HuH-7.5 (cell line): Measurements from ENCODE around the gene KLF7.

Source experiments
- DNase-seq: peaks from one replicate; pipeline ENCODE4 v3.0.0; 2011; ENCODE audit warnings: low spot score

The KLF7 gene

DNA sequence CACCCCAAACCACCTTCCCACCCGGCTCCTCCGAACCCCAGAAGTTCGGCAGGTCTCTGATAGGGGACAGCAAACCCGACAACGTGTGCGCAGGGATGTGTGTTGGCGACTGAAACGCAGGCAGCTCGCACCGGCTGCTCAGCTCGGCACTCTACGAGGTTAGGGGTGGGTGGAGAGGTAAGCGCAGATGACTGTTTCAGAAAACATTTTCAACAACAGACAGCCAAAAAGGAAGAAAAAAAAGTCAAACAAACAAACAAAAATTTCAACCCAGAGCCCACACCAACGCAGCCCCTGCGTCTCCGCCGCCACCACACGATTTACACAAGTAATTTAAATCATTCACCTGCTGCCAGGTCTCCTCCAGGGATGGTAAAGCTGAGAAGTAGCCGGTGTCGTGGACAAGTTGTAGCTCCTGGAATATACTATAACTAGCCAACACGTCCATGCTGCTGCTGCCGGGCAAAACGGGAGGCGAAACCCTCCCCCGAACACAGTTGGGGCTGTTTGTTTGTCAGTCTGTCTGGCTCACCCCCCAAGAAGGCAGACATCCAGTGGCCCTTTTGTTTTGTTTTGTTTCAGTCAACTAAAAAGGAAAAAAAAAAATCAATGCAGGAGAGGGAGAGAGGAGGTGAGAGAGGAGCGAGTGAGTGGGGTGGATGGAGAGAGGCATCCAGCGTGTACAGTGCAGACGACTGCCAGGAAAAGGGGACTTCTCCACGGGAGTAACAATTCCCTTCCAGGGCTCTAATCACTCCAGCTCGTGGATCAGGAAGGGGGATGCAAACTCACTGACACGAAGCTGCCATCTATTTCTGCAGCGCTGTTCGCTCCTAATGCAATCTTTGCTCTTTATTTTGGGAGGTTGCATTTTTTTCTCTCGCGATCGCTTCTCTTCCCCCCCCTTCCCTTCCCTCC is at the start of gene KLF7:
TSS of gene KLF7 (minus strand) at position 828 of the 918 bp plus-strand sequence. CDS start at position 448, 380 bp downstream.
- DNase-seq: peak; percentile 17

DNA sequence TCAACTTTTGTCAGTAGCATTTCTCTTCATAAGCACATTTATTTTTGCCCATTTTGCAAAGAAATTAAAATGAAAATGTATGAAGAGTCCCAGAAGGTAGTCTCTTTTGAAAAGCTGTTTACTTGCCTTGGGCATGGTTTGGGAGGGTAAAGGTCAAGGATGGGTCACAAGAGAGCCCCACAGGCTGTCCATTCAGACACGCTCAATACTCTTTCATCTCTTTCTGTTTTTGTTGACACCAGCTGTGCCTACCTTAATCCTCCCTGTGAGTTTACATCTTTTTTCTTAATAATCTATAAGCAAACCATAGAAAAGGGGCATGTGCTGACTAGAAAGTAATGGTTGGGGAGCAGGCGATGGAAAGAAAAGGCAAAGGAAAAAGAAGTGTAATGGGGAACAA is 49.6 kb upstream of the KLF7 start:
- DNase-seq: no peak

DNA sequence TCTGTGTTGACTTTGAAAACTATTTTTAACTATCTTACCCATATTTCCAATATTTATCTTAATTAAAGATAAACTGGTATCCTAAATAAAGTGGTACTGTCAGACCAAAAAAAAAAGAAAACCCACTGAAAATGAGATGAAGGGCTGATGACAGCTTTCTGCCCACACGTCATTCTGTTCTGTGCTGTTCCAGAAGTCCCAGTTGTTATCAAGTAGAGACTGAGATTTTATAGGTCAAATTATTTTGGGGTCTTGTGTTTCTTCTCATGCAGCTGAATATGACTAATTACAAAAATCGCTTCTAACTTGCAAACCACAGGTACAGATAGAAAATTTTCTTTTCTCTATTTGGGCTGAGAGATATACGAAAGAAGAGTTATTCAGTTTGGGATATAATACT is 48.7 kb upstream of the KLF7 start:
- no peak for DNase-seq

DNA sequence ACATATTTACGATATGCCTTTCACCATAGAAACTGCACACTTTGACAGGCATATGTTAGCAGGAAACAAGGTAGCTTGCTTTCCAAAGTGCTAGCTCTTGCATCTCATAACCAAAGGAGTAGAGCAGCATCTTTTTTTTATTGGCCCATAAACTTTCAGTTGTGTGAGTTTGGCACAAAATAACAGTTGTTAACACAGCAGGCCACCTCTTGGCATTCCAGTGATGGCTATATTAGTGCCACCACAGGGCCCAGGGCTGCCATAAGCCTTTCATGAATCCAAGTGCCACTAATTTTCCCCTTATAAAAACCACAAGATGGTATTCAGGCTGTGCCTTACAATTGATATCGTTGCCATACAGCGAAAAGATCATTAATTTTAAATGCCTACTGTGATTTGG is 40.3 kb upstream of the KLF7 start:
- DNase-seq: no peak

DNA sequence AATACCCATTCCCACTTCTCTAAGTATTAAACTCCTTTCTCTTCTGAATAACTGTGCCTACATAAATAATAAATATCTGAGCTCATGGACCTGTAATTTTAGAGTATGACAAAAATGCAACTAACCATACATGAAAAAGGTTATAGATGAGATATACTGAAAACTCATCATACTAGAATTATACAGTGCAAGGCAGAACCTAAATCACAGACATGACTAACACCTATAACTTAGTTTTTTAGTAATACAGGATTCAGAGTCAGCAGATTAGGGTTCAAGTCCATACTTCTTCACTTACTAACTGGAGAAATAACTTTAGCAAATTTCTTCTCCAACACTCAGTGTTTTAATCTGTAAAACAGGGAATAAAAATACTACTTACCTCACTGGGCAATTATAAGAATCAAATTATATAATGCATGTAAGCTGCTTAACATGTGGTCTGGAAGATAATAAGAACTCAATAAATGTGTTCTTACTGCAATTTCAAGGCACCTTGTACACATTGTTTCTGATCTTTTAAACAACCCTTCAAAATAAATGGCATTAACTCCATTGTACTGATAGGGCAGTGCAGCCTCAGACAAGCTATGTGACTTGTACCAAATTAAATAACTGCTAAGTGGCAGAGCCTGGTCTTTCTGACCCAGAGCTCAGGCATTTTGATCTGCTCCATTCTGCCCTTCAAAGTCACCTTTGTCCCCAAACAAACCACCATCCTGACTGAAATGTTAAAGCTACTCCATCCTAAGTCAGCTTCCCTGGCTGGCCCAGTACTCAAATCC is 39.6 kb upstream of the KLF7 start:
- no peak for DNase-seq

DNA sequence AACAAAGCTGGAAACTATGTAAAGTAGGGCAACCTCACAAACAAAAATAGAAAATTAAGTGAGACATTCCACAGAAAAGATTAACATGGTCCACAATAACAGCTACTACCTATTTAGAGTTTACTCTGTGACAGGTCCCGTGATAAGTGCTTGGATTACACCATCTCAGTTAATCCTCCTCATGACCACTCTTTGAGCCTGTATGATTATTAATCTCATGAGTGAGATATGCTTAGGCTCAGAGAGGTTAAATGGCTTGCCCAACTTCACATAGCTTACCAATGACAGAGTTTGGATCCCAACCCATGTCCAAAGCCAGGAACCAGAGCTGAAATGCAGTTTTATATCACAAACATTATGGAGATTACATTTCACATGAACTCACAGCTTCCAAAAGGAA is 37.3 kb upstream of the KLF7 start:
- DNase-seq: no peak

DNA sequence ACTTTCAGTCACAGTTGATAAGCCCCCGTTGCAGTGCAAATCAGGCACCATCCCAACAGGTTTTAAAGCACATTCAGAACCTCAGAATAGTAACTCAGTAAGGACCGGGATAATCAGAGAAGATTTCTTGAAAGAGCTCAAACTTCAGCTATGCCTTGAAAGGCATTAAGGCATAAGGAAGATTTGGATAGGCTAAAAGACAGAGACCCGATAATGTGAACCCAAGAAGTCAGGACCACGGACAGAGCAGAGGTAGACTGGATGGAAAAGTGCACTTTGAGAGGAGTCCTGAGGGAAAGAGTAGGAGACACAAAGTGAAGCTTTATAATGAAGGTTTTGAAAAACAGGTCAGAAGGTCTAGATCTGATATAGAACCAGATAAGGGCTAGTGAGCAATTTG is 36.9 kb upstream of the KLF7 start:
- DNase-seq: no peak

DNA sequence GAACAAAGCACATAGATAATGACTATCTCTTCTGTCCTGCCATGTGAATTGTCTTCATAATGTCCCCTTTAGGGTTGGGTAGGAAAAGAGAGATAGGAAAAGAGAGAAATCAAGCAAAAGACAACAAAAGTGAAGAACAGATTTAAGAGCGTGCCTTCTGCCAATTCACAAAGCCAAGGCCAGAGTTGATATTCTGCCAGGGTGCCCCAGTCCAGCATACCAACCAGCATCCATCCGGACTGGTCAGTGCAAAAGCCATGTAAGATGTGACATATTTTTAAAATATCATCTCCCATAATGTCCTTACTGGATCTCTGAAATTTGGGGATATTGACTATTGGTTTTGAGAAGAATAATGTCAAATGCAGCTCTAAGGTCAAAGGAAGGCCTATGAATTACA is 35.7 kb upstream of the KLF7 start:
- no peak for DNase-seq

DNA sequence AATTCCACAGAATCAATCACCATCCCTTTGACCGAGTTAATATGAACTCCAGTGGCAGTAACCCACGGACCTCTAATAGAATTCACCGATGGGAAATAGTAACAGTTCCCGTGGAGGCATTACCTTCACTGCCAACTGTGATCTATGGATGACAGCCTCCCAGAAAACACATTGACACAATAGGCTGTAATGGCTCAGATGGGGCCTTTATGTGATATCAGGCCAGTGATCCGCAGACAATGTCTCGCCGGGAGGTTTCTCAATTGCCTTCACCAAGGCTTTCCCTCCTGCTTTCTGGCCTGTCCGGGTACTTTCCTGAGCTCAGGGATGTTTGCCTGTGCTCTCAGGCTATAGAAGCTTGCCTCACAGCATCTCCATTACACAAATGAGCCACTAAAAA is 34.4 kb upstream of the KLF7 start:
- no peak for DNase-seq

DNA sequence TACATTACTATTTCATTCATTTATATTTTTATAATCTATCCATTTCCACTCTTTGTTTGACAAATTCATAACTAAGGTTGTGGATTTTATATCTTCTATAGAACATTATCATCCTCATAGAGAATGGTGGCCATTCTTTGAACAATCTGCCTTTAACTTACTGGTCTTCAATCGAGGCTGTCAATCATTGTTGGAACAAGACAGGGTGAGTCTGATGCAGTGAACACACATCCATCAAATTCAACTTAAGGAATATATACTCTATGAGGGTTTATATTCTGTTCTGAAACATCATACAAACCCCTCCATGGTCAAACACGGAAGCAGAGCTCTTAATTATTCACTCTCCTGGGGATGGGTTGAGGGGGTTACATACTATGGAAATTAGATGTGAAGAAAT is 28.3 kb upstream of the KLF7 start:
- DNase-seq: no peak

DNA sequence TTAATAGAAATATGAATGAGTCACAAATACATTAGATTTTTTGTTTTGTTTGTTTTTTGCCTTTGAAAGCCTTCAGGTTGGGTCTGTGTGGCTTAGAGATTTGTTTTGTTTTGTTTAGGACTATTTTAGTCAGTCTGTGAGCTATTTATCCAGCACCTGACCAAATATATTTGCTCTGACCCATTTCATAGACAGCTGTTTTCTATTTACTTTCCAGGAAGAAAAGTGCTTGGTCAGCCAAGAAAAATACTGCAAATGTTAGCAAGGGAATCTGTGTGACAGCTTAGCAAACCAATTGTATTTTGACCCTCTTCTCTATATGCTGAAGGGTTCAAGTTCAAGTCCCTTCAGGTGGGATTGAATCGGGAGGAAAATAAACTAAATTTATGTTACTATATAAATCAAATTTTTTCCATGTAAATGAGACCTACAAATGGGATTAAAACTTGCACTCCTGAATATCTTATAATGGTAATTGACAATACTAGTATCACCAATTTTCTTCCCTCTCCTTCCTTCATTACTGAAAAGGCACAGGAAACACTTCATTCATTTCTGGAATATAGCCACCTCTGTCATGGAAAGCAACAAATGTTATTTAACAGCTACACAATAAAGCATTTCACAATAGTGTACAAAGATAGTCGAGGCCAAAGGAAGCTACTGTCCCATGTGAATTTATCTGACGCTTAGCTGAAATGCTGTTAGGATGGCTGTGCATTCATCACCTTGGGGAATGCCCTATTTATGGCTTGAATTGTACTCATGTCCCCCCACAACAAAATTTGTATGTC is 23.1 kb upstream of the KLF7 start:
- DNase-seq: no peak

DNA sequence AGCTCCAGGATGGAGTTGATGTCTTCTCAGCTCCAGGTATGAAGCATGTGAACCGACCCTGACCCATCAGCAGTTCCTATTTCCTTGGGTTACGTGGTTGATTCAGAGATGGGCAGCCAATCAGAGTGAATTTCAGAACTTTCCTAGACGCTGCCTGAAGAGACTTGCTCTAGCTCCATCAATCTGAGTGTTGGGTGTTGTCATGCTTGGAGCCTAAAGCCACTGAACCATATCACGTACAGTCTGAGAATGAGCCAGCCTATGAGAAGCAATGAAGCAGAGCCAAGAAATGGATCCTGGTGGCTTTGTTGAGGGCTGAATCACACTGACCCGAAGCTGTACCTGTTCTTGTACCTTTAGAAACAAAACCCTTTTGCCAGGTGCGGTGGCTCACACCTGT is 19.6 kb upstream of the KLF7 start:
- no peak for DNase-seq

DNA sequence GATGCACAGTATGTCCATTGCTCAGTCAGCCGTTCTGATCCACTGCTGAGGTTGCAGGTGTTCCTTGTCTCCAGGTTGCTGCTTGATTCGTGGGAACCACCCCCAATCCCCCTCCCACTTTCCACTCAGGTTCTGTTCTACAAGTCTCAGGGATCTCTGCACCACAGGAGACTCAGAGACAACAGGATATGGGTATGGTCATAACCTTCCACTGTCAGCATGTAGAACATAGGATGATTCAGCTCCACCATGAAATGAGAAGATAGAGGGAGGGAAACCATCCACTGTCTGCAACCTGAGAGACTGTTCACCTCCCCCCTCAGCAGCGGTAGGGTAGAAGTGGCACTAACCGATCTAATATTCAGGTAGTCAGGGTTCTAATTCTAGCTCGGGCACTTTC is 19.0 kb upstream of the KLF7 start:
- no peak for DNase-seq

DNA sequence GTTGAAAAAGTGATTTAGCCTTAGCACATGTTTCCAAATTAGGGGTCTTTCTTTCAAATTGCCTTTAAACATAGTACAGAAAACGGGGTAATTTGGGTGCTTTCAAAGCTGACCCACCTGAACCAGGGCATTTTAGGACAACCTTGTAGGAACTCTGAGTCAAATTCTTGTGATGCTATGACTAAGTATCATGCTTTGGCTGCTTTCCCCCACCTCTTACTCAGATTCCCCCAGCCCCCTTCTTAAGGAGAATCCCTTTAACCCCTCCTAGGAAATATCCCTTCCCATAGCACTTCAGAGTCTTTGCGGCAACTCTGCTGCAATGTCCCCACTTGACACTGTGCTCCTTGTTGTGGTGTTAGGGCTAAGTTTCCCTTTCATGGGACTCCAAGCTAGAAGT is 18.6 kb upstream of the KLF7 start:
- no peak for DNase-seq

DNA sequence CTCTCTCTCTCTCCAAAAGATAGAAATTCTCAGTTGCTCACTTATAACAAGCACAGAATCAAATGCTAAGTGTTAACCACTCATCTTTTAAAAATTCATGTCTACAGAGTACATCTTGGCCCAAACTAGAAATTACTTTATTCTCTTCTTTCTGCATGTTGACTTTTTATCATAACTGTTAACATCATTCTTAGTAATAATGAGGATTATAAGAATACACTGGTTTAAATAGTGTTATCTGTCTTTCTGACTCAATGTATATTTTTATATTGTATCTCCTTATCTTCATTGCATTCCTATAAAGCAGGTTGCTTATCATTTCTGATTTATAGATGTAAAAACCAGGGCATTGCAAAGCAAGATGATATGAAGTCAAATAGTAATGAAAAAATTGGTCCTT is 17.8 kb upstream of the KLF7 start:
- no peak for DNase-seq

DNA sequence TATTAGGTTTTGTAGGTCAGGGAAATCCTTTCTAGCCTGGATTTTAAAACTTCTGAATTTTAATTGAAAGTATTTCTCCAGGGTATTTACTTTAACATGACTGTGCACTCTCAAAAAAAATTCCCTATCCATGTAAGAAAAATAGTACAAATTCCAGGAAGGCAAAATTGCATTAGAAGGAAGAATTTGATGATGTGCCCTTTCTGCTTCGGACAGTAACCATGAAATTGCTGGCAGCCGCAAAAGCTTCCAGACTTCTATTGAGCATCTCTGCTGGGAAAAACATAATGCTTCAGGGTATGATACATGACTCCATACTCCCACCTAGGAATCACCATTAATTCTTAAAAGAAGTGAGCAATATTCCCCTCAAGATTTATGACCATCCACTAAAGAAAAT is 17.2 kb upstream of the KLF7 start:
- DNase-seq: no peak

DNA sequence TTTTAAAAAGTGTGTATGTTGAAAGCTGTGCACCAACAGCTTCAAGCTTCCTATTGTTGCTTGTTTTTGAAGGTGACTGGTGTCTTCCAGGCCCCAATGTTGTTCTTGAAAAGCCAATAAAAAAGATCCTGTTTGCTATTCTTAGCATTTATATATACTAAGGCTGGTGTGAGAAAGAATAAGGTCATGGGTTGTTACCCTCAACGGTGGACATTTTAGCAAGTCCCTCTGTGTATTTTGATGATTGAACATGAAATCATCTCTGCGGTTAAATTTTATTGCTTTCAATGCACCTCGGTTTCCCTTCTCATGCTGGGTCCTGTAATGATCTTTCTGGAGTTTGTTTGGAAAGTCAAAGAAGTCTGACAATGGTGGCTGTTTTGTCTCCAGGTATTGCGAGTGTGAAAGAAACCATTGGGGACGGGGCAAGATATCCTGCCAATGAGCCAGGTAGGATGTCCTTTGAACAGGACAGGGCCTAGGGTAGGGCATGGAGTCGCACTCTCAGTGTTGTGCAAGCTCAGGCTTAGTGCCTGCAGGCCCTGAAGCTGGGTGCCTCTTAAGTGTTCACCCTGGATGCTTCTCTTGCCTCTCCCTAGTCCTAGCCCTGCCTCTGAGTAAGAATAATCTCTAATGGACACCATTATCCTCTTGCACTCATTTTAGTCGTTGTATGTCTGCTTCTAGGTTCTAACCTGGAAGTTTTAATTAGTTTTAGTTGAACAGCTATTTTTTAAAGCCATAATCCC is 16.0 kb upstream of the KLF7 start:
- no peak for DNase-seq

DNA sequence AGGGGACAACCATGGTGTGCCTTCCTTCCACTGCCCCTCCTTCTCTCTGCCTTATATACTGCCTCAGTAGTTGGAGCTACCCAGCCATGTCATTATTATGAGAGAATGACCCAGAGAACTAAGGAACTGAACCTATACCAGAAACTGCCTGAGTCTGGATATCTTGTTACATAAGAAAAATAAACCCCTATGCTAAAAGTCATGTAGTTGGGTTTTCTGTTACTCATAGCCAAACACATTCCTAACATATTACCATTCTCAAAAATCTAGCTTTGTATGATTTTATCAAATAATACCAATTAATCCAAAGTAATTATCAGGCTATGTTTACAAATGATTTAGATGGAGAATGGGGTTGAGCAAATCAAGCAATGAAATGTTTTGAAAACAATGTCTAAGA is 15.0 kb upstream of the KLF7 start:
- DNase-seq: no peak

DNA sequence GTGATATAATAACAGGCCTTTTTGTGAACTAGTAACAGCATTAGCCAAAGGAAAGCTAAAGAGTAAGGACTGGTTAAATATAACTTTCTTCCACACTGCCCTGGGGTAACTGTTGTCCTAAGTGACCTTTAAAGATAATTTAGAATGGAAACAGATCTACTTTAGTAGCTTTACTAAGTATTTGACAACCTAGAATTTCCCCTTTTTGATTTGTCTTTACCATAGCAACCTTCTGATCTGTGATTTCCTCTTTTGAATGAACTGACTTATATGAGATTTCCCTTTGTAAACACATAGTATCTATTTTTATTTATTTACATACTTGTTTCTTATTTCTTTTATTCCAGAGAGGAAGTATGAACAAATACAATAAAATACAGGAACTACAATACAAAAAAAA is 10.5 kb upstream of the KLF7 start:
- DNase-seq: no peak

DNA sequence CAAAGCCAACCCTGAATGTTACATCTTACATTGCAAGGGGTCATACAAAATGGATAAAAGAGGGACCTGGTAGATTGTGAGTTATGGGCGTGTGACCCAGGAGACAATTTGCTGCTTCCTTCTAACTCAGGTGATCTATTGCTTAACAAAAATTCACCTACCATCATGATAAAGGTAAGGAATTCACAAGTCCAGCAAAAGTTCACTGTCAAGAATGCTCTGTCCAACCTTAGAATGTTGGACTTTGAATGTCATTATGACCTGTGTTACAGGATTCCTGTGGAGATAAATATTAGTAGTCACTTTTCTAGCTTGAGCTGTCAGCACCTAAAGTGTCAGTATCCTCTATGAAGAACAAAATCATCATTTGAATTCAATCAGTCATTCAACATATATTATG is 7.9 kb upstream of the KLF7 start:
- DNase-seq: no peak

DNA sequence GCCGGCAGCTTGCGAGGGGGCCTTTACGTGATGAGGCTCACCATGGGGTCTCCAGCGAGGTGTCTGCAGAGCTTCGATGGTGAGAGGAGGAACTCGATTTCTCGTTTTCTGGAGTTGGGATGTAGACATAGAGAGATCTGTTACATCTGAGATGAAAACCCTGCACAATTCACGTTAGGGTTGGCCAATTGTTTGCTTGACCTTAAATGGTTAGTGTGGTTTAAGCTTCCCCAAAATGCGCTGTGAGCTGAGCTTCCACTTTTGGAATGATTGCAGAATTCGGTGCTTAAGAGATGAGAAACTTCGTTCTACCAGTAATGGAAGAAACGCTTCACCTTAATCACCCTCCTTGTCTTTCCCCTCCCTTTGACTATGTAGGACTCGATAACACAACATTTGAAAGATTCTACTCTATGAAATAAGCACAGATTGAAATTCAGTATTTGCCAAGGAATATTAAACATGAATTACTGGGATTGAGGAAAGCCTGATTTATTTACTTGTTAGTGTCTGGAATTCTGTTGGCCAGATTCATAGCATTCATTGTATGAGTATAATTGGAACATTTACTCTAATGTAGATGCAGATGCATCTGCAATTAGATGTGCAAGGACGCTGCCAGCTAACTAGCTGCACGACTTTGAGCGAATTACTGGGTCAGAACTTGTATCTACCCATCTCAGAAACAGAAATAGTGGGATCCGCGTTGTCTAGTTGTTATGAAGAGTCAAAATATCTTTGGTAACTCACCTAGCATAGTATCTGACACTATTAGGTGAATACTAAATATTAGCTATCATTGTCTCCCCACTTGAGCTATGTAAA is 1.6 kb upstream of the KLF7 start:
- no peak for DNase-seq
